HCT116 (cell line): Measurements from ENCODE around the gene ACTRT1. TPM values are rescaled to one million over a fixed set of nuclear protein-coding genes. Genes with fewer than 3 reads are reported as not detected.

Source experiments
- ATAC-seq: fragments of 200-7000 bp; cut with Tn5 transposase; 2 replicates; pipeline ENCODE4 v1.9.1; 2020; ENCODE audit warnings: mild to moderate bottlenecking, moderate library complexity
- BruUV-seq: library from RNA; stranded (reverse); fragments of 400-500 nt; replicated peaks from 2 replicates; lab custom pipeline; 2021; lab: Mats Ljungman, UMichigan
- CTCF ChIA-PET: fragments of 300-600 bp; sonication (Branson Sonifier 250); formaldehyde crosslinking; loops from one replicate; lab custom pipeline; 2021; ENCODE audit warnings: antibody characterized with exemption; lab: Charles Lee
- POLR2A ChIA-PET: fragments of 300-600, 350-600 bp; sonication (Branson Sonifier 250); formaldehyde crosslinking; loops from one replicate; lab custom pipeline; 2021; ENCODE audit warnings: antibody characterized with exemption; lab: Charles Lee
- RAD21 ChIA-PET, 2 experiments: fragments of 300-600 bp; sonication (Branson Sonifier 250); formaldehyde crosslinking; loops; one replicate each; lab custom pipeline; 2023; ENCODE audit warnings: low total read pairs in 2 of 2; ENCODE audit not compliant: uncharacterized antibody in 2 of 2, unreplicated experiment in 2 of 2, low non-redundant PET in 1 of 2; lab: Charles Lee
- DNase-seq: peaks from one replicate; pipeline ENCODE4 v3.0.0-alpha.2; 2010; ENCODE audit warnings: low read depth, low spot score
- H2AFZ ChIP-seq: fragments of 200-600 bp; shearing (Covaris generic), sonication (generic); 2 replicates; pipeline ENCODE4 v1.6.1; 2017; ENCODE audit warnings: low read depth, mixed run types, mixed read lengths, antibody characterized with exemption, low read length; ENCODE audit not compliant: poor library complexity, severe bottlenecking
- H3K27ac ChIP-seq: 2 replicates; pipeline ENCODE4 v1.5.1; 2012; ENCODE audit warnings: low read depth, low read length
- H3K27me3 ChIP-seq: fragments of 200-600 bp; sonication (generic); 2 replicates; pipeline ENCODE4 v1.6.1; 2016; ENCODE audit warnings: mixed run types, low read length, mixed read lengths; ENCODE audit not compliant: insufficient read depth
- H3K36me3 ChIP-seq, 2 experiments: fragments of 200-500 bp in 1 of 2; fragments of 200-600 bp in 1 of 2; sonication (Bioruptor generic) in 1 of 2; sonication (generic) in 1 of 2; 2 replicates each; pipeline versions ENCODE4 v1.5.1 to v1.6.1; 2014 to 2016; ENCODE audit warnings: low read length in 2 of 2, inconsistent platforms in 1 of 2, mixed read lengths in 1 of 2, mixed run types in 1 of 2; ENCODE audit not compliant: insufficient read depth in 2 of 2, control insufficient read depth in 1 of 2
- H3K4me1 ChIP-seq, 2 experiments: fragments of 200-600 bp in 1 of 2; sonication (generic) in 1 of 2; 2 replicates each; pipeline versions ENCODE4 v1.5.1 to v1.6.1; 2012 to 2017; ENCODE audit warnings: low read length in 2 of 2, inconsistent platforms in 1 of 2, mild to moderate bottlenecking in 1 of 2, mixed read lengths in 1 of 2, mixed run types in 1 of 2, moderate library complexity in 1 of 2; ENCODE audit not compliant: insufficient read depth in 2 of 2, control insufficient read depth in 1 of 2
- H3K4me2 ChIP-seq: fragments of 200-600 bp; sonication (generic); 2 replicates; pipeline ENCODE4 v1.6.1; 2017; ENCODE audit warnings: mixed run types, low read length, mixed read lengths
- H3K4me3 ChIP-seq, 2 experiments: fragments of 200-600 bp in 1 of 2; sonication (generic) in 1 of 2; replicated peaks in 1 of 2; 2 replicates each; pipeline ENCODE4 v1.5.1; 2011 to 2016; ENCODE audit warnings: low read length in 2 of 2, control low read depth in 1 of 2, low read depth in 1 of 2, mild to moderate bottlenecking in 1 of 2, mixed read lengths in 1 of 2, mixed run types in 1 of 2
- H3K79me2 ChIP-seq: fragments of 200-600 bp; sonication (generic); 2 replicates; pipeline ENCODE4 v1.6.1; 2017; ENCODE audit warnings: mild to moderate bottlenecking, mixed run types, low read length, moderate library complexity, mixed read lengths; ENCODE audit not compliant: insufficient read depth
- H3K9ac ChIP-seq: fragments of 200-600 bp; sonication (generic); 2 replicates; pipeline ENCODE4 v1.6.1; 2016; ENCODE audit warnings: low read length, mixed read lengths
- H3K9me2 ChIP-seq: fragments of 200-600 bp; sonication (generic), shearing (Covaris generic); 2 replicates; pipeline ENCODE4 v1.6.1; 2017; ENCODE audit warnings: mixed run types, mild to moderate bottlenecking, moderate library complexity; ENCODE audit not compliant: insufficient read depth
- H3K9me3 ChIP-seq, 2 experiments: fragments of 200-500 bp in 1 of 2; fragments of 200-600 bp in 1 of 2; sonication (Bioruptor generic) in 1 of 2; sonication (generic) in 1 of 2; 2 replicates each; pipeline ENCODE4 v1.6.1; 2014 to 2017; ENCODE audit warnings: low read length in 2 of 2, mixed read lengths in 2 of 2, inconsistent platforms in 1 of 2, low read depth in 1 of 2, mild to moderate bottlenecking in 1 of 2, mixed run types in 1 of 2, moderate library complexity in 1 of 2; ENCODE audit not compliant: control insufficient read depth in 1 of 2, insufficient read depth in 1 of 2
- H4K20me1 ChIP-seq: fragments of 200-600 bp; sonication (generic), shearing (Covaris generic); 2 replicates; pipeline ENCODE4 v1.6.1; 2017; ENCODE audit warnings: mixed run types, mild to moderate bottlenecking, moderate library complexity; ENCODE audit not compliant: insufficient read depth
- ATF3 ChIP-seq: IDR thresholded peaks from 2 replicates; pipeline ENCODE4 v1.6.1; 2012
- CBX3 ChIP-seq: IDR thresholded peaks from 2 replicates; pipeline ENCODE4 v1.6.1; 2012; ENCODE audit warnings: low read depth
- CEBPB ChIP-seq: IDR thresholded peaks from 2 replicates; pipeline ENCODE4 v1.6.1; 2012; ENCODE audit warnings: low read depth
- EGR1 ChIP-seq: IDR thresholded peaks from 2 replicates; pipeline ENCODE4 v1.6.1; 2012; ENCODE audit warnings: low read depth
- ELF1 ChIP-seq: IDR thresholded peaks from 2 replicates; pipeline ENCODE4 v1.6.1; 2012; ENCODE audit warnings: low read depth, borderline replicate concordance
- EZH2 ChIP-seq: fragments of 200-600 bp; sonication (generic); IDR thresholded peaks from 2 replicates; pipeline ENCODE4 v1.6.1; 2017; ENCODE audit warnings: antibody characterized with exemption, mixed run types
- EZH2phosphoT487 ChIP-seq: fragments of 200-600 bp; IDR thresholded peaks from 2 replicates; pipeline ENCODE4 v1.6.1; 2018; ENCODE audit warnings: antibody characterized with exemption, borderline replicate concordance
- FOSL1 ChIP-seq: IDR thresholded peaks from 2 replicates; pipeline ENCODE4 v1.6.1; 2012; ENCODE audit warnings: low read depth
- JUND ChIP-seq: IDR thresholded peaks from 2 replicates; pipeline ENCODE4 v1.6.1; 2012
- POLR2A ChIP-seq: IDR thresholded peaks from 2 replicates; pipeline ENCODE4 v1.7.0; 2011; ENCODE audit warnings: borderline replicate concordance; ENCODE audit not compliant: insufficient read depth, insufficient read length; ENCODE audit errors: extremely low read depth
- POLR2AphosphoS5 ChIP-seq: IDR thresholded peaks from 2 replicates; pipeline ENCODE4 v1.6.1; 2011; ENCODE audit warnings: mild to moderate bottlenecking, low read depth, low read length, moderate library complexity
- SP1 ChIP-seq: IDR thresholded peaks from 2 replicates; pipeline ENCODE4 v1.6.1; 2012; ENCODE audit warnings: low read depth
- SRF ChIP-seq: IDR thresholded peaks from 2 replicates; pipeline ENCODE4 v1.6.1; 2012; ENCODE audit warnings: low read depth
- TCF7L2 ChIP-seq: IDR thresholded peaks from 2 replicates; pipeline ENCODE4 v1.7.0; 2011; ENCODE audit warnings: borderline replicate concordance, inconsistent platforms; ENCODE audit not compliant: insufficient read depth, insufficient read length; ENCODE audit errors: extremely low read depth
- YY1 ChIP-seq: IDR thresholded peaks from 2 replicates; pipeline ENCODE4 v1.6.1; 2011; ENCODE audit warnings: low read length, low read depth, moderate library complexity, mild to moderate bottlenecking; ENCODE audit not compliant: insufficient replicate concordance; ENCODE audit errors: extremely low read depth
- ZFX ChIP-seq: fragments of 450-650 bp; IDR thresholded peaks from 2 replicates; pipeline ENCODE4 v1.6.1; 2017
- ZNF274 ChIP-seq: fragments of 200-500 bp; sonication (Bioruptor generic); IDR thresholded peaks from 2 replicates; pipeline ENCODE4 v1.6.1; 2014; ENCODE audit warnings: mild to moderate bottlenecking, low read depth, low read length, inconsistent platforms
- intact Hi-C: fragments of 100-400 bp; cut with micrococcal nuclease; formaldehyde crosslinking; loops from 2 replicates; pipeline ENCODE4 v1.10.0; 2022
- total RNA-seq: library from RNA; stranded (reverse); gene quantifications from one replicate; pipeline ENCODE4 v1.2.1, GENCODE V29; 2021; ENCODE audit not compliant: unreplicated experiment
- TF ChIP-seq, protein P1 (sequence below): IDR thresholded peaks from 2 replicates; pipeline ENCODE4 v1.6.1; 2011; ENCODE audit warnings: mild to moderate bottlenecking, low read length, moderate library complexity; ENCODE audit not compliant: insufficient replicate concordance; ENCODE audit errors: extremely low read depth
- TF ChIP-seq, protein P2 (sequence below): IDR thresholded peaks from 2 replicates; pipeline ENCODE4 v1.6.1; 2012

The ACTRT1 gene
- total RNA-seq, 1 experiment from 2014 or later: not detected

GRCh38 chrX:128051526-128051925, 677 bp downstream of the ACTRT1 start:
- RAD21 ChIA-PET: no interaction called here
- H3K27ac ChIP-seq: no peak overlapping the region
- TF ChIP-seq JUND (no peak), YY1 (no peak), POLR2A (no peak), TCF7L2 (no peak), POLR2AphosphoS5 (no peak), SRF (no peak), FOSL1 (no peak), ELF1 (no peak), CEBPB (no peak), ZNF274 (no peak), ATF3 (no peak), EGR1 (no peak), EZH2 (no peak), EZH2phosphoT487 (no peak), SP1 (no peak), ZFX (no peak), CBX3 (no peak)
- TF ChIP-seq, protein P1, sequence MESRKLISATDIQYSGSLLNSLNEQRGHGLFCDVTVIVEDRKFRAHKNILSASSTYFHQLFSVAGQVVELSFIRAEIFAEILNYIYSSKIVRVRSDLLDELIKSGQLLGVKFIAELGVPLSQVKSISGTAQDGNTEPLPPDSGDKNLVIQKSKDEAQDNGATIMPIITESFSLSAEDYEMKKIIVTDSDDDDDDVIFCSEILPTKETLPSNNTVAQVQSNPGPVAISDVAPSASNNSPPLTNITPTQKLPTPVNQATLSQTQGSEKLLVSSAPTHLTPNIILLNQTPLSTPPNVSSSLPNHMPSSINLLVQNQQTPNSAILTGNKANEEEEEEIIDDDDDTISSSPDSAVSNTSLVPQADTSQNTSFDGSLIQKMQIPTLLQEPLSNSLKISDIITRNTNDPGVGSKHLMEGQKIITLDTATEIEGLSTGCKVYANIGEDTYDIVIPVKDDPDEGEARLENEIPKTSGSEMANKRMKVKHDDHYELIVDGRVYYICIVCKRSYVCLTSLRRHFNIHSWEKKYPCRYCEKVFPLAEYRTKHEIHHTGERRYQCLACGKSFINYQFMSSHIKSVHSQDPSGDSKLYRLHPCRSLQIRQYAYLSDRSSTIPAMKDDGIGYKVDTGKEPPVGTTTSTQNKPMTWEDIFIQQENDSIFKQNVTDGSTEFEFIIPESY: no peak
- TF ChIP-seq, protein P2, sequence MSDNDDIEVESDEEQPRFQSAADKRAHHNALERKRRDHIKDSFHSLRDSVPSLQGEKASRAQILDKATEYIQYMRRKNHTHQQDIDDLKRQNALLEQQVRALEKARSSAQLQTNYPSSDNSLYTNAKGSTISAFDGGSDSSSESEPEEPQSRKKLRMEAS: no peak
- TF ChIP-seq, all 23 proteins: peak for 0
- ChIA-PET CTCF (no interaction called here), POLR2A (no interaction called here)
- Histone ChIP-seq H3K4me2 (no peak overlapping the region), H3K27me3 (no peaks in the 10 kb centered on the region), H3K79me2 (no peaks in the 10 kb centered on the region), H2AFZ (no peak overlapping the region), H4K20me1 (no peaks in the 10 kb centered on the region), H3K36me3 (no peaks in the 10 kb centered on the region), H3K4me3 (no peak overlapping the region), H3K9me2 (no peaks in the 10 kb centered on the region), H3K4me1 (no peaks in the 10 kb centered on the region), H3K9me3 (no peaks in the 10 kb centered on the region), H3K9ac (no peak overlapping the region)
- DNase-seq (no peak), ATAC-seq (no peak)
- intact Hi-C loops: no loop called here
- no TSS peak for BruUV-seq
